Measurements from ENCODE around the gene CEBPZ.

DNA sequence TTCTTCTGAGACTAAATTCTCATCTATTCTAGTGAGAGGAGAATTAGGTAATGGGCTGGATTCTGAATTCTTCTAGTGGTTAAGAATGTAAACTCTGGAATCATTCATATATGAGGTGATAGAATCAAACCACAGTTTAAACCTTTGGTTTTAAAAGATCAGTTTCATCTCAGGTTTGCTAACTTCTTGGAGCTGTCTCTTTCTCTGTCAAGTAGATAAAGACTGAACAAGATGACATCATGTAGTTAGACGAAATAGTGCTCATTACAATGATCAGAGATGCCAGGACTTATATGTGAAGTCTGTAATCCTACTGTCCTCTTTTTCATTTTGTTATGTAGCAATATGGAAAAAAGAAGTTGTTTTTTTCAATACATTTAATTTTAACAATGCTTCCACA is 30.2 kb downstream of the CEBPZ start:
- TF ChIP-seq CTCF (IDR thresholded peaks at IDR 0.05) (no peak), POLR2A (IDR thresholded peaks at IDR 0.05) (no peak)
